NT2/D1 (cell line): Measurements from ENCODE around the gene HSPG2.

Experiments used
- SUZ12 ChIP-seq: IDR thresholded peaks from 2 replicates; pipeline ENCODE4 v1.6.1; 2011; ENCODE audit not compliant: insufficient read length, insufficient read depth; ENCODE audit errors: extremely low read depth
- YY1 ChIP-seq: IDR thresholded peaks from 2 replicates; pipeline ENCODE4 v1.6.1; 2011; ENCODE audit not compliant: insufficient read length, insufficient read depth
- ZNF274 ChIP-seq: IDR thresholded peaks from 2 replicates; pipeline ENCODE4 v1.6.1; 2011; ENCODE audit warnings: mild to moderate bottlenecking, low read depth, low read length

DNA sequence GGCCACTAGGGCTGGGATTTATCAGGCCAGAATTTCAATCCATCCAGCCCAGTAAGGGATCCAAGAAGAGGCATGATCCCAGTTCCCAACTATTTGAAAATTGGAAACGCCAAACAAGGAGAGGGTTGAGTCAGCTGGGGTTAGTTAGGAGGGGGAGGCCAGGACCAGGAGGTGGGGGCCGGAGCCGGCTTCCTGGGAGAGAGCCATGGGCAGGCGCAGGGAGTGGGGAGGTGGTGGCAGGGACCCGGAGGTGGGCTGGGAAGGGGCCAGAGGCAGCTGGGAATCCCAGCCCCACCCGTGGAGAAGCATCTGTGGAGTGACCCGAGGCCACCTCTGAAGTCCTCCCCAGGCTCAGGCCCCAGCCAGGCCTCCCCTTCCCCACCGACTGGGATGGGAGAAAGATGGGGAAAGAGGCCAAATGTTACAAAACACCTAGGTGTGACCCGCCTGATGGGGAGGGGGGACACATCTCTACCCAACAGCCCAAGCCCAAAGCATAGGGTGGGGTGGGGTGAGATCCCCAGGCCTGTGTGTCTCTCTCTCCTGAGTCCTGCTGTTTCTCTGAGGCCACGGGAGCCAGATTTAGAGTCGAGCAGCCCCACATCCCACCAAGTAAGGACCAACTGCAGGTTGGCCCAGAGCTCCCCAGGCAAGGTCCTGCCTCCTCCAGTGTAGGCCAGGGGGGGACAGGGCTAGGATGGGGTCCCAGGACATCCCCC lies 10.1 kb downstream of the HSPG2 start:
- TF ChIP-seq YY1 (no peak), ZNF274 (no peak), SUZ12 (no peak)
